GM12892 (cell line): Measurements from ENCODE around the gene SNAI3.

Experiments used
- DNase-seq: peaks from one replicate; pipeline ENCODE4 v3.0.0; 2011; ENCODE audit not compliant: insufficient read length
- FAIRE-seq: peaks from 2 replicates; lab custom pipeline; 2011; peaks lifted over from hg19 to GRCh38; lab: Jason Lieb, UNC
- POLR2A ChIP-seq: IDR thresholded peaks from 2 replicates; pipeline ENCODE4 v1.6.1; 2011; ENCODE audit warnings: low read depth, low read length, control low read depth
- POLR2AphosphoS5 ChIP-seq: IDR thresholded peaks from 2 replicates; pipeline ENCODE4 v1.6.1; 2011; ENCODE audit warnings: low read depth, low read length, control low read depth
- TAF1 ChIP-seq: IDR thresholded peaks from 2 replicates; pipeline ENCODE4 v1.6.1; 2011; ENCODE audit warnings: low read depth, mild to moderate bottlenecking, control low read depth, low read length, borderline replicate concordance

SNAI3 gene

DNA sequence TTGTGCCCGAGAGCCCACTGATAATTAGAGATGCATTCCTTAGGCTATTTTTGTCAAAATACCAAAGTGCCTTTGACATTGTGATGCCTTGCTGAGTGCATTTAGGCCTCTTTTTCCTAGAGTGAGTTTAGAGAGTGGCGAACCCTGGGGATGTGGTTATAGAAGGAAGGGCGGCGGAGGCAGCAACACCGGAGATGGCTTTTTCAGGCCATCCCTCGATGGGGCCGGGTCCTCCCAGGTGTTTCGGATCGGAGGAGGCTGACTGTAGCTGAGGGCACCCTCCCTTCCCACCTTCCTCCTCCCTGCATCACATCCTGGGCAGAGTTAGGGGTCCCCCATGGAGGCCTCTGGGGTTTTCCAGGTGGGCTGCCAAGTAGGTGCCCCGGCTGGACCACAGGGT, 6.6 kb upstream of the SNAI3 start:
- DNase-seq (no peak), FAIRE-seq (no peak)

GRCh38 chr16:88691924-88692560, 5.7 kb upstream of the SNAI3 start:
- TF ChIP-seq TAF1 (no peak), POLR2A (no peak), POLR2AphosphoS5 (no peak)
- no peak for DNase-seq

More for the DNA sequence above, 6.6 kb upstream of the SNAI3 start:
- no peak for TF ChIP-seq POLR2A
- no peak for TF ChIP-seq TAF1
- TF ChIP-seq POLR2AphosphoS5: no peak

DNA sequence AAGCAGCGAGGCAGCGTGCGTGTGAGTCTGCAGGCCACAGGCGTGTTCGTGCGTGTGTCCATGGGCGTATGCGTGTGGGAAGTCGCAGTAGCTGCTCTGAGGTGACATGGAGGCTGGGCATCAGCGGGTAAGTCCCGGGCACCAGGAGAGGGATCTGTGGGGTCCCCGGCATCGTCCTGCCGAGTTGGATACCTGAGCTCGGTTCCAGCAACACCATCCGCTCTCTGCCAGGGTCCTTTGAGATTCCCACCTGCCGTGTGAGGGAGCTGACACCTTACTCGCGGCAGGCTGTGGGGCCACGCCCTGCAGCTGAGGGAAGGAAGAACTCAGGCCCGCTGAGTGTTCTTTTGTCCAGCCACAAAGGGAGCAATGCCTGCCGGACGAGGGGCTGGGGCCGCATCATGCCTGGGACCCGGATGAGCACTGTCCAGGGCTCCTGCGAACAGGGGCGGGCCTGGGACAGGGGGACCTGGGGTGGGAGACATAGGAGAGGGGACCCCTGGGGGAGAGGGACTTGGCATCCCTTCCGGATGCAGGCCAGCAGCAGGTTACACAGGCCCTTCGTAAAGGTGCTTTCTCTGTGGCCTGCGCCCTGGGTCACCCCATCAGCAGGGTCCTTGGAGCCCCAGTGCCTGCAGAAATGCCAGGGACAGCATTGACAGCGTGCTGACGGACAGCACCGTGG, 5.0 kb upstream of the SNAI3 start:
- TF ChIP-seq POLR2A: no peak
- DNase-seq (no peak), FAIRE-seq (no peak)

More at GRCh38 chr16:88691924-88692560, 5.7 kb upstream of the SNAI3 start:
- FAIRE-seq: no peak

GRCh38 chr16:88690341-88691128, 4.2 kb upstream of the SNAI3 start:
- FAIRE-seq (no peak), DNase-seq (no peak)
- TF ChIP-seq TAF1 (no peak), POLR2AphosphoS5 (no peak), POLR2A (no peak)

GRCh38 chr16:88688013-88688778, 1.9 kb upstream of the SNAI3 start:
- no peak for DNase-seq
- no peak for TF ChIP-seq POLR2A
- no peak for TF ChIP-seq TAF1
- TF ChIP-seq POLR2AphosphoS5: no peak
- FAIRE-seq: no peak

DNA sequence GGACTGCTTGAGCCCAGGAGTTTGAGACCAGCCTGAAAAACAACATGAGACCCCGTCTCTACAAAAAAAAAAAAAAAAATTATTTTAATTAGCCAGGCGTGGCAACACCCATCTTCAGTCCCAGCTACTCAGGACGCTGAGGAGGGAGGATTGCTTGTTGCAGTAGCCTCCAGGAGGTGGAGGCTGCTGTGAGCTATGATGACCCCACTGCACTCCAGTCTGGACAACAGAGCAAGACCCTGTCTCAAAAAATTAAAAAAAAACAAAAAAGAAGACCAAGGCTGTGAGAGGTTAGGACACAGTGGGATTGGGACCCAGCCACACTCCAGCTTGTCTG, 1.3 kb upstream of the SNAI3 start:
- DNase-seq: no peak
- no peak for FAIRE-seq
- TF ChIP-seq POLR2A: no peak
- no peak for TF ChIP-seq TAF1
- TF ChIP-seq POLR2AphosphoS5: no peak

DNA sequence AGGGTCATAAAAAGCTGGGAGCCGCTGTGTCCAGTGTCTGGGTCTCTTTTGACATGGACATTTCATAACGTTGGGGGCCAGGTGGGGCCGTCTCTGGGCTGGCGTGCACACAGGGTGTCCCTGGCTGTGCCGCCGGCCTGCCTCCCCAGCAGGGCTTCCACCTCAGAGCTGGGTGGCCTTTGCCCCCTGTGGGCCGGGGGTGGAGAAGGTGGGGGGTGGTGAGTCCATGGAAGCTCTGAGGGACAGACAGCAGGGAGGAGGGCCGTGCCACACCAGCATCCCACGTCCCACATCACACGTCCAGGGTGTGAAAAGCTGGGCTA, 908 bp upstream of the SNAI3 start:
- FAIRE-seq: no peak
- TF ChIP-seq TAF1 (no peak), POLR2AphosphoS5 (no peak), POLR2A (no peak)
- DNase-seq: no peak

- FAIRE-seq (no peak), DNase-seq (no peak)
- TF ChIP-seq POLR2AphosphoS5 (no peak), POLR2A (no peak), TAF1 (no peak)
Measured at GRCh38 chr16:88686062-88686438, 257 bp downstream of the SNAI3 start.

DNA sequence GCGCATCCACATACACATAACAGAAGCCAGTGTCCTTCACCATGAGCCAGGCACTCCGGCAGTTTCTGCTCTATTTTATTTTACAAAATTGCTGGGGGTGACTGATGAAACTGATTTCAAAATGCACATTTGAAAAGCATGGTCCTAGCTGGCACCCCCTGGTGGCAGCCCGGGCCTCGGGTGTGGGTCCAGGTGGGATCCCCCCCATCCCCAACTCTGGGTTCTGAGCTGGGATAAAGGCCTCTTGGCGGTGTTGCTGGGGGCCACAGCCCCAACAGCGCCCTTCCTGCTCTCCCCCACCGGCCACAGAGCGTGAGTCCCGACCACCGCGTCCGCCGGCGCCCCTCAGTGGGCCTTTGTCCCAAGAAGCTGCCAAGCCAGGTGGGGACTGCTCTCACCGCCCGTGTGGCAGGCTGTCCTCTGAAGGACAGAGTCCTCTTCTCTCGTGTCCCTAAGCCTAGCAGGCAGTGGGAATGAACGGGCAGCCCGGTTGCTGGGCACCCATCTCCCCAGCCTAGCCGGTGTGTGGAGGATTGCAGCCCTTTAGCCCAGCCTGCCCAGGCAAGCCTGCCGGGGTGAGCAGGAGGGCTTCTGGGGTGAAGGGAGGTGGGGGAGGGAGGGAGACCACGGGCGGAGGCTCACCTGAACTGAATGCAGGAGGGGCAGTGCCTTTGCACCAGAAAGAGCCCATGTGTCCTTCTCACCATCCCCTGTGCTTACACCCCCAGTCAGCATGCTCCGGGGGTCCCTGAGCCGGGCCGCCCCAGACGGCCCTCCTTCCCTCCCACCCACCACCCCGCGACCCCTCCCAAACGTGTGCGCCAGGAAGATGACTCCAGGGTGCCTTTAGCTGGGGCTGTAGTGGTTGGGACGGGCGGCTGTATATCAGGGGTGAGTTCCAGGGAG, 898 bp downstream of the SNAI3 start:
- TF ChIP-seq POLR2A: no peak
- TF ChIP-seq POLR2AphosphoS5: no peak
- no peak for TF ChIP-seq TAF1
- DNase-seq (no peak), FAIRE-seq (no peak)

DNA sequence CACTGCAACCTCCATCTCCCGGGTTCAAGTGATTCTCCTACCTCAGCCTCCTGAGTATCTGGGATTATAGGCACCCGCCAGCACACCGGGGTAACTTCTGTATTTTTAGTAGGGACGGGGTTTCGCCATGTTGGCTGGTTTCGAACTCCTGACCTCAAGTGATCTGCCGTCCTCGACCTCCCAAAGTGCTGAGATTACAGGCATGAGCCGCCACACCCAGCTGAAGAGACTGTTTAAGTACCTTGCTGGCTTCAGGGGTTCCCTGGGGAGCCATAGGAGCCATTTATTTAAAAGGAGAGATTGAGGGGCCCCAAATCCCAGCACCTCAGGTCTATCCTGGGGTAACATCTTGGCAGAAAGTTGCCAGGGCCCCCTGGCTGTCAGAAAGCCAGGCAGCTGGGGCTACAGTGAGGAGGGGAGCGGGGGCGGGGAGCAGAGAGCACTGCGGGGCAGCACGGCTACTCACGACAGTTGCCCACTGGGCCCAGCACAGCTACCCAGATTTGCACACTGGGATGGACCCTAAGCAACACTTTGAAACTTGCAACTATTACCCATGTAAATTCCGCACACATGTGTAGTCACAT, 1.6 kb downstream of the SNAI3 start:
- FAIRE-seq: no peak

More for the DNA sequence above, 1.6 kb downstream of the SNAI3 start:
- no peak for DNase-seq
- no peak for TF ChIP-seq POLR2AphosphoS5
